ENCODE measurements around the gene MAGI2. TPM values are rescaled to one million over a fixed set of nuclear protein-coding genes. Genes with fewer than 3 reads are reported as not detected.
"Not testable (repeated sequence)": the region's sequence is repeated elsewhere in the genome, so short reads cannot be mapped to it uniquely, and the experiment has no call there.

MAGI2 gene
- total RNA-seq, 1 donor from 2014 or later, result 11.4 TPM

GRCh38 chr7:79452495-79453265 is 787 bp downstream of the MAGI2 start:
- no peak for TF ChIP-seq CTCF (IDR thresholded peaks at IDR 0.05; ENCODE audit: unreplicated experiment)
- Mint-ChIP-seq H3K27me3 (peaks cover 33% of the 10 kb centered on the region), H3K9me3 (ENCODE audit: low read depth) (no peaks in the 10 kb centered on the region), H3K4me3 (ENCODE audit: low read depth) (peak overlapping the region; percentile 98), H3K4me1 (ENCODE audit: low read depth) (peaks cover 19% of the 10 kb centered on the region), H3K36me3 (ENCODE audit: insufficient read depth) (no peaks in the 10 kb centered on the region), H3K27ac (peak overlapping the region; percentile 98)
- DNase-seq (ENCODE audit: low spot score, unreplicated experiment), result peak; percentile 15

GRCh38 chr7:79452032-79452494 is 1.4 kb downstream of the MAGI2 start:
- Mint-ChIP-seq H3K4me3 (ENCODE audit: low read depth) (peak overlapping the region; percentile 98), H3K27me3 (peaks cover 33% of the 10 kb centered on the region), H3K9me3 (ENCODE audit: low read depth) (no peaks in the 10 kb centered on the region), H3K36me3 (ENCODE audit: insufficient read depth) (no peaks in the 10 kb centered on the region), H3K4me1 (ENCODE audit: low read depth) (peaks cover 19% of the 10 kb centered on the region), H3K27ac (peak overlapping the region; percentile 98)
- DNase-seq (ENCODE audit: low spot score, unreplicated experiment), result peak; percentile 61
- no peak for TF ChIP-seq CTCF (IDR thresholded peaks at IDR 0.05; ENCODE audit: unreplicated experiment)

GRCh38 chr7:79451580-79451979 is 1.9 kb downstream of the MAGI2 start:
- TF ChIP-seq CTCF (IDR thresholded peaks at IDR 0.05; ENCODE audit: unreplicated experiment), result no peak
- H3K27me3 Mint-ChIP-seq, result peaks cover 33% of the 10 kb centered on the region
- peak overlapping the region; percentile 98 for H3K4me3 Mint-ChIP-seq (ENCODE audit: low read depth)
- peaks cover 19% of the 10 kb centered on the region for H3K4me1 Mint-ChIP-seq (ENCODE audit: low read depth)
- DNase-seq (ENCODE audit: low spot score, unreplicated experiment), result no peak
- peak overlapping the region; percentile 98 for H3K27ac Mint-ChIP-seq
- H3K9me3 Mint-ChIP-seq (ENCODE audit: low read depth), result no peaks in the 10 kb centered on the region
- H3K36me3 Mint-ChIP-seq (ENCODE audit: insufficient read depth), result no peaks in the 10 kb centered on the region

- H3K4me3 Mint-ChIP-seq (ENCODE audit: low read depth); H3K36me3 Mint-ChIP-seq (ENCODE audit: insufficient read depth); H3K9me3 Mint-ChIP-seq (ENCODE audit: low read depth); H3K4me1 Mint-ChIP-seq (ENCODE audit: low read depth); H3K27me3 Mint-ChIP-seq; DNase-seq (ENCODE audit: low spot score, unreplicated experiment): not testable (repeated sequence)
- peak overlapping the region; percentile 39 for H3K27ac Mint-ChIP-seq
These were observed 10.7 kb downstream of the MAGI2 start for GRCh38 chr7:79442766-79443165.

GRCh38 chr7:79436378-79436777 is 17.1 kb downstream of the MAGI2 start:
- H3K4me1 Mint-ChIP-seq (ENCODE audit: low read depth), result no peaks in the 10 kb centered on the region
- H3K9me3 Mint-ChIP-seq (ENCODE audit: low read depth), result peaks cover 3% of the 10 kb centered on the region
- H3K27ac Mint-ChIP-seq, result no peak overlapping the region

More at GRCh38 chr7:79436378-79436777, 17.1 kb downstream of the MAGI2 start:
- no peak for TF ChIP-seq CTCF (IDR thresholded peaks at IDR 0.05; ENCODE audit: unreplicated experiment)
- H3K4me3 Mint-ChIP-seq (ENCODE audit: low read depth), result no peak overlapping the region
- no peaks in the 10 kb centered on the region for H3K27me3 Mint-ChIP-seq
- no peak for DNase-seq (ENCODE audit: low spot score, unreplicated experiment)
- no peaks in the 10 kb centered on the region for H3K36me3 Mint-ChIP-seq (ENCODE audit: insufficient read depth)
